GM12892 (cell line): ENCODE measurements around the gene ANKRA2.

Experiments
- POLR2AphosphoS5 ChIP-seq: IDR thresholded peaks from 2 replicates; pipeline ENCODE4 v1.6.1; 2011; ENCODE audit warnings: low read depth, low read length, control low read depth
- TAF1 ChIP-seq: IDR thresholded peaks from 2 replicates; pipeline ENCODE4 v1.6.1; 2011; ENCODE audit warnings: low read depth, mild to moderate bottlenecking, control low read depth, low read length, borderline replicate concordance

DNA sequence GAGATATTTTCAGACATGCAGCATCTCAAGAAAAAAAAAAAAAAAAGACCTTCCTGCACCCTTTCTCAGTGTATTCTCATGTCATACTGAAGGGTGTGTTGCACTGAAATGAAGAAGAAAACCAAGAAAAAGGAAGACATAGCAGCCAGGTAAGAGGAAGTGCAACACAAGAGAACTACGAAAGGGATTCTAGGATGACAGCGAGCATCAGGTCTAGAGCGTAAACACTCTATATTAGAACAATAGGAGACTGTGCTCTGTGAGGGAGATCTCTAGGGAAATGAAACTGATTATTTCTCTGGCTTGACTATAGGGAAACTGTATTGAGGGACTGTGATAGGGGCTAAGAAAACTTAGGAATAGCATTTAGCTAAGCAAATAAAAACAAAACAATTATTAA is 37.2 kb downstream of the ANKRA2 start:
- TF ChIP-seq POLR2AphosphoS5 (no peak), TAF1 (no peak)
